Activated B cell treated with CpG ODN at 0.5 μM for 24 hours (primary cell): Measurements from ENCODE around the gene PTPA. TPM values are rescaled to one million over a fixed set of nuclear protein-coding genes. Genes with fewer than 3 reads are reported as not detected.

Experiments used
- ATAC-seq: fragments of 200-7000 bp; cut with Tn5 transposase; one replicate; pipeline ENCODE4 v1.10.0; 2021; ENCODE audit warnings: low read depth, mild to moderate bottlenecking, moderate library complexity
- CTCF ChIA-PET: fragments of 350-600 bp; sonication (Branson Sonifier 250); formaldehyde crosslinking; loops from one replicate; lab custom pipeline; 2021; ENCODE audit warnings: antibody characterized with exemption; lab: Charles Lee
- POLR2A ChIA-PET: fragments of 350-600 bp; sonication (Branson Sonifier 250); formaldehyde crosslinking; loops from one replicate; lab custom pipeline; 2021; ENCODE audit warnings: antibody characterized with exemption; lab: Charles Lee
- DNase-seq: peaks from one replicate; pipeline ENCODE4 v3.0.0; 2022
- H3K27ac Mint-ChIP-seq: one replicate; pipeline ENCODE4 v1.8.0; 2020; ENCODE audit warnings: mixed read lengths
- H3K27me3 Mint-ChIP-seq: one replicate; pipeline ENCODE4 v1.8.0; 2021; ENCODE audit warnings: mixed read lengths
- H3K36me3 Mint-ChIP-seq: one replicate; pipeline ENCODE4 v1.8.0; 2021; ENCODE audit warnings: low read depth, mixed read lengths
- H3K4me1 Mint-ChIP-seq: one replicate; pipeline ENCODE4 v1.8.0; 2021; ENCODE audit warnings: mixed read lengths
- H3K4me3 Mint-ChIP-seq: one replicate; pipeline ENCODE4 v1.8.0; 2020; ENCODE audit warnings: mild to moderate bottlenecking, mixed read lengths
- H3K9me3 Mint-ChIP-seq: one replicate; pipeline ENCODE4 v1.8.0; 2020; ENCODE audit warnings: mixed read lengths
- intact Hi-C: fragments of 100-400 bp; cut with micrococcal nuclease; formaldehyde crosslinking; loops from one replicate; pipeline ENCODE4 v1.15.1; 2024
- total RNA-seq: library from RNA; stranded (reverse); gene quantifications from 2 replicates; pipeline ENCODE4 v1.2.3, GENCODE V29; 2022
- TF ChIP-seq, protein P1 (sequence below): fragments of 200-600 bp; IDR thresholded peaks from one replicate; pipeline ENCODE4 v1.8.0; 2022; ENCODE audit warnings: antibody characterized with exemption, mild to moderate bottlenecking

The PTPA gene
- total RNA-seq, 1 donor from 2014 or later: 67.2 TPM

DNA sequence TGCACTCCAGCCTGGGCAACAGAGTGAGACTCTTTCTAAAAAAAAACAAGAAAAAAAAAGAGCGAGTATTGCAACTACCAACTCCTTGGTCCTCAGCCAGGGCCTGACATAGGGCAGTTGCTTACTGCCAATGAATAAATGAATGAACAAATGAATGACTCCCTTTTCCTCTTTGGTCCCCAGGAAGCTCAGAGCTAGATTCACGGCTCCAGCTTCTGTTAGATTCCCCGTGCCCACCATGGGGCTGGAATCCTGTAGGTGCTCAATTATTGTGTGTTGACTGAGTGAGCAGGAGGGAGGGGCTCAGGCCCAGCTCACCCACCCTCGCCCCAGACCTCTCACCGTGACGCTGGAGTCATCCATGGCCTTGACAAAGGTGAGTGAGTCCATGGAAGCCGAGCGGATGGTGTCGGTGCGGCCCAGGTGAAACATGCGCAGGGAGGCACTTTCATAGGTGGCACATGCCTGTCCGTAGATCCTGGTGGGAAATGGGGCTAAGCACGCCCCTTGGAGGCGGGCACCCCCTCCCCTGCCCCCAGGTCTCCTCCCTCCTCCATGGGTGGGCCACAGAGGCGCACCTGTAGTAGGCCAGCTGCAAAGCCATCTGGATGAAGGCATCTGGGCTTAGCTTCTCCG, 13.4 kb upstream of the PTPA start:
- Mint-ChIP-seq H3K4me3 (no peak overlapping the region), H3K9me3 (no peaks in the 10 kb centered on the region), H3K36me3 (no peaks in the 10 kb centered on the region), H3K27me3 (no peaks in the 10 kb centered on the region), H3K27ac (no peak overlapping the region), H3K4me1 (no peaks in the 10 kb centered on the region)
- TF ChIP-seq, protein P1, sequence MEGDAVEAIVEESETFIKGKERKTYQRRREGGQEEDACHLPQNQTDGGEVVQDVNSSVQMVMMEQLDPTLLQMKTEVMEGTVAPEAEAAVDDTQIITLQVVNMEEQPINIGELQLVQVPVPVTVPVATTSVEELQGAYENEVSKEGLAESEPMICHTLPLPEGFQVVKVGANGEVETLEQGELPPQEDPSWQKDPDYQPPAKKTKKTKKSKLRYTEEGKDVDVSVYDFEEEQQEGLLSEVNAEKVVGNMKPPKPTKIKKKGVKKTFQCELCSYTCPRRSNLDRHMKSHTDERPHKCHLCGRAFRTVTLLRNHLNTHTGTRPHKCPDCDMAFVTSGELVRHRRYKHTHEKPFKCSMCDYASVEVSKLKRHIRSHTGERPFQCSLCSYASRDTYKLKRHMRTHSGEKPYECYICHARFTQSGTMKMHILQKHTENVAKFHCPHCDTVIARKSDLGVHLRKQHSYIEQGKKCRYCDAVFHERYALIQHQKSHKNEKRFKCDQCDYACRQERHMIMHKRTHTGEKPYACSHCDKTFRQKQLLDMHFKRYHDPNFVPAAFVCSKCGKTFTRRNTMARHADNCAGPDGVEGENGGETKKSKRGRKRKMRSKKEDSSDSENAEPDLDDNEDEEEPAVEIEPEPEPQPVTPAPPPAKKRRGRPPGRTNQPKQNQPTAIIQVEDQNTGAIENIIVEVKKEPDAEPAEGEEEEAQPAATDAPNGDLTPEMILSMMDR: no peak
- ATAC-seq (no peak), DNase-seq (no peak)
- ChIA-PET POLR2A (interaction anchor here (0.9 kb wide), 1 partner anchor 12 kb away, joined by 4 read pairs; no protein-coding TSS in a partner anchor), CTCF (no interaction called here)
- intact Hi-C loops: no loop called here

DNA sequence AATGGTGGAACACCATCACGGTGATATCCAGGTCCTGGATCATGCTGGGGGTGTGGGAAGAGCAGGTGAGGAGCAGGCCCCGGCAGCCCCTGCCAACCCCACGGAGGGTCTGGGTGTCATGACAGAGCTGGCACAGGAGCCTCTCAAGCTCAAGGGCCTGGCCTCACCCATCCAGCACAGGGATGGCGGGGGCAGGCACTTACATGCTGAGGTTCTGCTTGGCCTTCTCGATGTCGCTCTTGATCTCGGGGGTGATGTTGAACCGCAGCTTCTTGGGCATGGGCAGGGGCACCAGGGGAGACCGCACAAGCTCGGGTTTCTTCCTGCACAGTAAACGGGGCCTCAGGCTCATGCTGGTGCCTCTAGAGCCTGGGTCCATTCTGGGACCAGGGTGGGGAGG, 12.9 kb upstream of the PTPA start:
- intact Hi-C loops: no loop called here
- Mint-ChIP-seq H3K27me3 (no peaks in the 10 kb centered on the region), H3K4me1 (no peaks in the 10 kb centered on the region), H3K27ac (no peak overlapping the region), H3K9me3 (no peaks in the 10 kb centered on the region), H3K36me3 (no peaks in the 10 kb centered on the region), H3K4me3 (no peak overlapping the region)
- CTCF ChIA-PET: no interaction called here
- DNase-seq (no peak), ATAC-seq (no peak)
- POLR2A ChIA-PET: interaction anchor here (0.9 kb wide), 1 partner anchor 11 kb away, joined by 4 read pairs; no protein-coding TSS in a partner anchor
- TF ChIP-seq, protein P1: no peak

DNA sequence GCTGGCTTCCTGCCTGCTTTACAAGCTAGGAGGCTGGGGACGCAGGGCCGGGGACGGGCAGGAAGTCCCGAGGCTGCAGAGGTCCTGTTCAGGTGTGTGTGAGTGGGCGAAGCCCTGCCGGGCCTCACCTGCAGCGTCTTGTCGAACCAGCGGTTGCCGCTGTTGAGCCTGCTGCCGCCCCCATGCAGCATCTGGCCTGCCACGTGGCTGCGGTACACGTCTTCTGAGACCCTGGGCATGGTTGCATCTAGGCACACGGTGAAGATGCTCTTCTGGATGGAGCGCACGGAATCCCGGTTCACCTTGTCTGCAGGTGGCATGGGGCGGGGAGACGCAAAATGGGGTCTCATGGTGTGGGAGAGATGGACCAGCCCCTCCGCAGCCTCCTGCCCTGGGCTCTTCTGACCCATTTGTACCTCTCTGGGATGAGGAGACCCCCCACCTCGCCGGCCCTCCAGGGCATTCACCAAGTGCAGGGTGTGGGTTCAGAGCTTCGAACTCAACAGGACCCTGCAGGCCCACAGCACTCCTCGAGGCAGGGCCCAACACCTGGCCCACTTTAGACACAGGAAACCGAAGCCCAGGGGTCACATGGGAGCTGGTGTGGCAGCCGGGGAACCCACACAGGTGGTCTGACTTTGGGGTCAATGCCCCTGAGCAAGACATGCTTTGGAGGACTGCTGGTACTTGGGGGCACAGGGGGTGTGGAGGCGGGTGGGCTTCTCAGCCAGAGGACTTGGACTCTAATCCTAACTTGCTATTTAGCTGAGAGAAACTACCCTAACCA, 10.6 kb upstream of the PTPA start:
- DNase-seq (no peak), ATAC-seq (no peak)
- Mint-ChIP-seq H3K4me3 (no peak overlapping the region), H3K27me3 (no peaks in the 10 kb centered on the region), H3K27ac (no peak overlapping the region), H3K9me3 (no peaks in the 10 kb centered on the region), H3K36me3 (no peaks in the 10 kb centered on the region), H3K4me1 (no peaks in the 10 kb centered on the region)
- intact Hi-C loops: no loop called here
- TF ChIP-seq, protein P1: no peak
- ChIA-PET CTCF (no interaction called here), POLR2A (interaction anchor here (0.6 kb wide), 1 partner anchor 456 kb away, joined by 5 read pairs; no protein-coding TSS in a partner anchor)

DNA sequence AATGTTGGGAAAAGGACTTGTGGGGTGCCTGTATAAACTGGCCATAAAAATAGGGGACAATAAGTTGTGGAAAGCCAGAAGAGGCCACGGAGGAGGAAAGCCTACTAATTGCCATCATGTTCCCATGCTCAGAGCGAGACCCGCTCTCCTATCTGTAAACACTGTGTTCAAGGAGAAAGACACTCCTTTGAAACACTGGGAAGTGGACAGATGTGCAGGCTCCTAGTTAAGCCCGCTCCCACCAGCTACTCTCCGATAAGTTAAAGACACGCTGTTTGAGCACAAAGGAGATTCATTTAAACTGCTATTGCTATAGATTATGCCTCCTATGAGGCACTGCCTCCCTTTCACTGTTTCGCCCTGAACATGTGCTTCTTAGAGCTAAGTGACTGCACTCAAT, 9.9 kb upstream of the PTPA start:
- CTCF ChIA-PET: no interaction called here

More for the DNA sequence above, 9.9 kb upstream of the PTPA start:
- Mint-ChIP-seq H3K36me3 (no peaks in the 10 kb centered on the region), H3K27me3 (no peaks in the 10 kb centered on the region), H3K4me1 (no peaks in the 10 kb centered on the region), H3K9me3 (no peaks in the 10 kb centered on the region), H3K4me3 (no peak overlapping the region), H3K27ac (no peak overlapping the region)
- DNase-seq (no peak), ATAC-seq (no peak)
- POLR2A ChIA-PET: interaction anchor here (0.6 kb wide), 1 partner anchor 456 kb away, joined by 5 read pairs; no protein-coding TSS in a partner anchor
- intact Hi-C loops: no loop called here
- TF ChIP-seq, protein P1: no peak
